Activated CD8-positive, alpha-beta memory T cell treated with anti-CD3 and anti-CD28 coated beads, Interleukin-2, amount 10 ng/mL, durations not matched to agents 7 days and 5 days (primary cell): ENCODE measurements around the gene LRP1B. TPM values are rescaled to one million over a fixed set of nuclear protein-coding genes. Genes with fewer than 3 reads are reported as not detected.

Source experiments
- ATAC-seq: fragments of 150-1000 bp; cut with Tn5 transposase; one replicate; pipeline ENCODE4 v1.10.0; 2021; ENCODE audit warnings: moderate library complexity
- CTCF ChIA-PET: fragments of 350-600 bp; sonication (Branson Sonifier 250); formaldehyde crosslinking; loops from one replicate; lab custom pipeline; 2021; ENCODE audit warnings: antibody characterized with exemption; lab: Charles Lee
- DNase-seq: peaks from one replicate; pipeline ENCODE4 v3.0.0-alpha.2; 2020
- H3K27ac Mint-ChIP-seq: one replicate; pipeline ENCODE4 v1.8.0; 2021; ENCODE audit warnings: mild to moderate bottlenecking, mixed read lengths
- H3K27me3 Mint-ChIP-seq: one replicate; pipeline ENCODE4 v1.8.0; 2021; ENCODE audit warnings: mixed read lengths
- H3K36me3 Mint-ChIP-seq: one replicate; pipeline ENCODE4 v1.8.0; 2021; ENCODE audit warnings: mild to moderate bottlenecking, mixed read lengths
- H3K4me1 Mint-ChIP-seq: one replicate; pipeline ENCODE4 v1.8.0; 2021; ENCODE audit warnings: mixed read lengths
- H3K4me3 Mint-ChIP-seq: one replicate; pipeline ENCODE4 v1.8.0; 2021; ENCODE audit warnings: mild to moderate bottlenecking, moderate library complexity, mixed read lengths
- H3K9me3 Mint-ChIP-seq: one replicate; pipeline ENCODE4 v1.8.0; 2022; ENCODE audit warnings: low read depth, mixed read lengths
- total RNA-seq, 2 experiments: library from RNA; stranded (reverse); gene quantifications; one replicate each; pipeline ENCODE4 v1.2.3, GENCODE V29; 2021

Gene LRP1B
- total RNA-seq, 2 experiments from 2014 or later: not detected

- ATAC-seq (no peak), DNase-seq (no peak)
- CTCF ChIA-PET: no interaction called here
- H3K4me1 Mint-ChIP-seq: no peaks in the 10 kb centered on the region
- no peak overlapping the region for H3K4me3 Mint-ChIP-seq
- no peak overlapping the region for H3K27ac Mint-ChIP-seq
- no peaks in the 10 kb centered on the region for H3K9me3 Mint-ChIP-seq
- H3K36me3 Mint-ChIP-seq: no peaks in the 10 kb centered on the region
- H3K27me3 Mint-ChIP-seq: no peaks in the 10 kb centered on the region
Observed at GRCh38 chr2:141490886-141491285, 639.9 kb downstream of the LRP1B start.

GRCh38 chr2:141482697-141483096, 648.1 kb downstream of the LRP1B start:
- Mint-ChIP-seq H3K27ac (no peak overlapping the region), H3K4me3 (no peak overlapping the region), H3K9me3 (peaks cover 2% of the 10 kb centered on the region), H3K4me1 (no peaks in the 10 kb centered on the region), H3K36me3 (no peaks in the 10 kb centered on the region), H3K27me3 (no peaks in the 10 kb centered on the region)
- ATAC-seq (no peak), DNase-seq (no peak)
- CTCF ChIA-PET: no interaction called here

- ATAC-seq (no peak), DNase-seq (no peak)
Observed at GRCh38 chr2:141475801-141476200, 655.0 kb downstream of the LRP1B start.

GRCh38 chr2:141468761-141469160, 662.1 kb downstream of the LRP1B start:
- ATAC-seq: no peak
- H3K27ac Mint-ChIP-seq: no peak overlapping the region
- H3K4me1 Mint-ChIP-seq: no peaks in the 10 kb centered on the region
- peaks cover 8% of the 10 kb centered on the region for H3K9me3 Mint-ChIP-seq
- no peaks in the 10 kb centered on the region for H3K36me3 Mint-ChIP-seq
- H3K27me3 Mint-ChIP-seq: no peaks in the 10 kb centered on the region
- DNase-seq: no peak
- CTCF ChIA-PET: no interaction called here
- H3K4me3 Mint-ChIP-seq: no peak overlapping the region

More at GRCh38 chr2:141475801-141476200, 655.0 kb downstream of the LRP1B start:
- H3K4me3 Mint-ChIP-seq: no peak overlapping the region
- no peaks in the 10 kb centered on the region for H3K36me3 Mint-ChIP-seq
- H3K27ac Mint-ChIP-seq: no peak overlapping the region
- no peaks in the 10 kb centered on the region for H3K9me3 Mint-ChIP-seq
- H3K27me3 Mint-ChIP-seq: no peaks in the 10 kb centered on the region
- no peaks in the 10 kb centered on the region for H3K4me1 Mint-ChIP-seq
- CTCF ChIA-PET: no interaction called here

GRCh38 chr2:141467331-141467730, 663.5 kb downstream of the LRP1B start:
- CTCF ChIA-PET: no interaction called here
- no peaks in the 10 kb centered on the region for H3K4me1 Mint-ChIP-seq
- H3K36me3 Mint-ChIP-seq: no peaks in the 10 kb centered on the region
- H3K27ac Mint-ChIP-seq: no peak overlapping the region
- peaks cover 8% of the 10 kb centered on the region for H3K9me3 Mint-ChIP-seq
- no peaks in the 10 kb centered on the region for H3K27me3 Mint-ChIP-seq
- no peak overlapping the region for H3K4me3 Mint-ChIP-seq
- ATAC-seq (no peak), DNase-seq (no peak)

- CTCF ChIA-PET: no interaction called here
- no peak overlapping the region for H3K4me3 Mint-ChIP-seq
- DNase-seq (no peak), ATAC-seq (no peak)
- H3K27ac Mint-ChIP-seq: no peak overlapping the region
- no peaks in the 10 kb centered on the region for H3K36me3 Mint-ChIP-seq
- no peaks in the 10 kb centered on the region for H3K4me1 Mint-ChIP-seq
- H3K27me3 Mint-ChIP-seq: no peaks in the 10 kb centered on the region
- H3K9me3 Mint-ChIP-seq: peaks cover 12% of the 10 kb centered on the region
Observed at GRCh38 chr2:141464995-141465394, 665.8 kb downstream of the LRP1B start.

GRCh38 chr2:141458351-141458750, 672.5 kb downstream of the LRP1B start:
- Mint-ChIP-seq H3K27ac (no peak overlapping the region), H3K27me3 (no peaks in the 10 kb centered on the region), H3K4me3 (no peak overlapping the region), H3K9me3 (peaks cover 14% of the 10 kb centered on the region), H3K36me3 (no peaks in the 10 kb centered on the region), H3K4me1 (no peaks in the 10 kb centered on the region)
- CTCF ChIA-PET: no interaction called here
- DNase-seq: no peak
- ATAC-seq: no peak

GRCh38 chr2:141455877-141456276, 674.9 kb downstream of the LRP1B start:
- Mint-ChIP-seq H3K36me3 (no peaks in the 10 kb centered on the region), H3K9me3 (peaks cover 17% of the 10 kb centered on the region), H3K4me1 (no peaks in the 10 kb centered on the region), H3K4me3 (no peak overlapping the region), H3K27me3 (no peaks in the 10 kb centered on the region), H3K27ac (no peak overlapping the region)
- no peak for ATAC-seq
- CTCF ChIA-PET: no interaction called here
- DNase-seq: no peak

GRCh38 chr2:141455211-141455826, 675.5 kb downstream of the LRP1B start:
- no peaks in the 10 kb centered on the region for H3K4me1 Mint-ChIP-seq
- peaks cover 16% of the 10 kb centered on the region for H3K9me3 Mint-ChIP-seq
- H3K27ac Mint-ChIP-seq: no peak overlapping the region
- H3K27me3 Mint-ChIP-seq: no peaks in the 10 kb centered on the region
- DNase-seq: no peak
- H3K4me3 Mint-ChIP-seq: no peak overlapping the region
- H3K36me3 Mint-ChIP-seq: no peaks in the 10 kb centered on the region
- ATAC-seq: no peak
- CTCF ChIA-PET: no interaction called here

- ATAC-seq (no peak), DNase-seq (no peak)
- Mint-ChIP-seq H3K9me3 (peaks cover 7% of the 10 kb centered on the region), H3K27ac (no peak overlapping the region), H3K36me3 (no peaks in the 10 kb centered on the region), H3K27me3 (no peaks in the 10 kb centered on the region), H3K4me1 (no peaks in the 10 kb centered on the region), H3K4me3 (no peak overlapping the region)
- CTCF ChIA-PET: no interaction called here
Observed at GRCh38 chr2:141440072-141440635, 690.7 kb downstream of the LRP1B start.

- H3K4me1 Mint-ChIP-seq: no peaks in the 10 kb centered on the region
- H3K27me3 Mint-ChIP-seq: no peaks in the 10 kb centered on the region
- no peaks in the 10 kb centered on the region for H3K36me3 Mint-ChIP-seq
- peaks cover 6% of the 10 kb centered on the region for H3K9me3 Mint-ChIP-seq
- no peak overlapping the region for H3K27ac Mint-ChIP-seq
- no peak overlapping the region for H3K4me3 Mint-ChIP-seq
- DNase-seq (no peak), ATAC-seq (no peak)
- CTCF ChIA-PET: no interaction called here
Observed at GRCh38 chr2:141439524-141439923, 691.3 kb downstream of the LRP1B start.

GRCh38 chr2:141438536-141438935, 692.3 kb downstream of the LRP1B start:
- Mint-ChIP-seq H3K36me3 (no peaks in the 10 kb centered on the region), H3K4me1 (no peaks in the 10 kb centered on the region), H3K27ac (no peak overlapping the region), H3K9me3 (peaks cover 6% of the 10 kb centered on the region), H3K4me3 (no peak overlapping the region), H3K27me3 (no peaks in the 10 kb centered on the region)
- CTCF ChIA-PET: no interaction called here
- no peak for ATAC-seq
- no peak for DNase-seq

GRCh38 chr2:141437521-141437920, 693.3 kb downstream of the LRP1B start:
- H3K27ac Mint-ChIP-seq: no peak overlapping the region

GRCh38 chr2:141423124-141423523, 707.7 kb downstream of the LRP1B start:
- CTCF ChIA-PET: no interaction called here
- Mint-ChIP-seq H3K36me3 (no peaks in the 10 kb centered on the region), H3K9me3 (peaks cover 5% of the 10 kb centered on the region), H3K4me1 (no peaks in the 10 kb centered on the region), H3K4me3 (no peak overlapping the region), H3K27ac (no peak overlapping the region), H3K27me3 (no peaks in the 10 kb centered on the region)
- ATAC-seq: no peak
- no peak for DNase-seq

More at GRCh38 chr2:141437521-141437920, 693.3 kb downstream of the LRP1B start:
- no peak for DNase-seq
- ATAC-seq: no peak
- Mint-ChIP-seq H3K9me3 (peaks cover 8% of the 10 kb centered on the region), H3K4me3 (no peak overlapping the region), H3K36me3 (no peaks in the 10 kb centered on the region), H3K27me3 (no peaks in the 10 kb centered on the region), H3K4me1 (no peaks in the 10 kb centered on the region)
- CTCF ChIA-PET: no interaction called here
